Stimulated activated CD4-positive, alpha-beta T cell treated with anti-CD3 and anti-CD28 coated beads, Interleukin-12 subunit alpha, Interleukin-12 subunit beta, amount 100 ng/mL, for 24 hours (primary cell): ENCODE data around the gene FAM83C.

ENCODE experiments used
- DNase-seq, 2 experiments: peaks; one replicate each; pipeline ENCODE4 v3.0.0-alpha.2; 2020; ENCODE audit warnings: low read depth in 2 of 2

Gene FAM83C

DNA sequence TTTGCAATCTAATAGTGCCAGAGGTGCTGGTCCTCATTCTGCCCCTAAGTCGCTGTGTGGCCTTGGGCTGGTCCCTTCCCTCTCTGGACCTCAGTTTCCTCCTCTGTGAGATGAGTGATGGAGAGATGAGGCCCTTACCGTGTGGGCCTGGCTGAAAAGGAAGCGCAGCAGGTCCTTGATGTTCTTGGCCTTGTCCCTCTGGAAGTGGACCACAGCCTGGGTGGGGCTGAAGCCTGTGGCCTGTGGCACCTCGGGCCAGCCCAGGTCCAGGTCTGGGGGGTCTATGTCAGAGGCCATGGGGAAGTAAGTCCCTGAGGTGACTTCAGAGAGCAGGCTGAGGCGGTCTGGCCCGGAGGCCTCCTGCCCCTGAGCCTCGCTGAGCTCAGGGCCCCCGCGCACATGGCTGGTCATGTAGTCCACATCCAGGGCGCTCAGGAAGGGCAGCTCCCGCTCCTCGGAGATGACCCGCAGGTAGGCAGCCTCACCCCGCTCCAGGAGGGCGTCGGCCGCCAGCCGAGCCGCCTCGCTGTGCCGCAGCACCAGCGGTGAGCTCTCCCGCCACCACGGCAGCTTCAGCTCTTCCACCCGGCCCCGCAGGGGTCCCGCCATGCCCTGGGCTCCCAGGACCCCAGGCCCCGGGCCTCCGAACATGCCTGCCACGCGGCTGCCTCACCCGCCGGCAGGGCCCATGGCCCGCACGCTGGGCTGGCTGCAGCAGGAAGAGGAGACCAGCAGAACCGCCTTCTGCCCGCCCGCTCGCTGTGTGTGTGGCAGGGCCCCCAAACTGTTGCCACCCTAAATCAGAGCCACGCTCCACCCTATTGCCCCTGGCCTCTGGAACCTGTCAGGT lies at the start of gene FAM83C:
TSS of gene FAM83C (minus strand) at position 772 of the 850 bp plus-strand sequence. CDS start at position 651, 121 bp downstream.
- DNase-seq, result no peak

GRCh38 chr20:35341366-35342028 lies 49.3 kb upstream of the FAM83C start:
- no peak for DNase-seq

GRCh38 chr20:35340436-35340835 lies 48.2 kb upstream of the FAM83C start:
- no peak for DNase-seq

GRCh38 chr20:35339636-35340035 lies 47.4 kb upstream of the FAM83C start:
- no peak for DNase-seq

DNA sequence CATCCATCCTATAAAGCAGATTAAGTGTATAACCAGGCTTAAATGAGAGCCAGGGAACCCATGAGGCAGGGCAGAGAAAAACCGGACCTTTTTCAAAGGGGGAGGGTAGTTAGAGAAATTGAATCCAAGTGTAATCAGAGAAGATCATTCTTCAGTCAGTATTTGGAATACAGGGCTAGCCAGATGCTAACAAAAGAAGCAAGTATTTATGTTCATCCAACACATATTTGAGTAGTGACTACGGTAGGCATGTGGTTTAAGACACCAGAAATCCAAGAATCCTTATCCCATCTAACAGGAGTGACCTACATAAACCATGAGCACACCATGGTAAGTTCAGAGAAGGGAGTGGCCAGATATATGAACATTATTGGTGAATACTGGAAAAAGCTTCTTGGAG lies 46.8 kb upstream of the FAM83C start:
- DNase-seq, result no peak

DNA sequence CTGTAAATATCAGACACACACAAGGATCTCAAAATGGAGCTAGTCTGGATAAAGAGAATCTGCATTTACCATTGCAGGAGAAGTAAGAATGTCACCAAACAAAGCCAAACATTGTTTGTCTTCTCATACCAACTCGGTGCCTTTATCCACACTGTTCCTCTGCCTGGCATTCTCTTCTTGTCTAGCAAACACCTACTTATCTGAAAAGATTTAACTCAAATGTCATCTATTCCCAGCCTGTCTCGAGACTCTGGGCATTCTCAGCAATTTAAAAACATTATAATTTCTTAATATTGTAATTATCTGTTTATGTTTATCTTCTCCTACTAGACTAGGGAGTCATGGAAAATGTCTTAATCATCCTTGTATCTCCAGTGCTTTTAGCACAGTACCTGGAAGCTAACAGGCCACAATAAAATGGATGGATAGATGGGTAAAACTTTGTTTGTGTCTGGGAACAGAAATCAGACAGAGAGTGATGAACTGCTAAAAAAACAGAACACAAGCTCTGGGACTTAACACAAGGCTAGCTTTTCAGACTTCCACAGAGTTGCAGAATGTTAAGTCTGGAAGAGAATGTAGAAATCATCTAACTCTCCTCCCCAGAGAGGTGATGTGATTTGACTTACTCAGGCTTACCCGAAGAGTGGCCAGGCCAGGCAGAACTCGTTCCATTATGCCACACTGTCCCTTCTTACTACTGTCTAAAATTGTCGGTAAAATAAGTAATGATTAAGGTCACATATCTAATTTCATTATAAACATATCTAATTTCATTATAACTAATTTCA lies 42.3 kb upstream of the FAM83C start:
- DNase-seq, result no peak

DNA sequence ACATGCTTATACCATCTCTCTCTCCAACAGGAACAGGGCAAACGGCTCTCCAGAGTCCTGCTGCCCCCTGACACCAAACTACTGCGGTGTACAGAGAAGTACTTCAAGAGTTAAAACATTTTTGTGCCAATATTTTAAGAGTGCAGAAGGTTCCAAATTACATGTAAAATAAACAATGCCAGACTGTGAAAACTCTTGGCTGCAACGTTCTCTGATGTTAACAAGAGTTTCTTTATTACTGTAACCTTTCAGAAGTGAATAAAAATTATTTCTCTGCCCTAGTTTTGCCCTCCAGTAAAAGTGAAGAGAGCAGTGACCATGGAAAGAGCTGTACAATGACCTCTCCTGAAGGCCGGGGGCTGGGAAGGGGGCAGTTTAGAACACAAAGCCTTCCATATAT lies 41.4 kb upstream of the FAM83C start:
- no peak for DNase-seq

GRCh38 chr20:35332540-35333200 lies 40.4 kb upstream of the FAM83C start:
- no peak for DNase-seq

GRCh38 chr20:35329435-35330139 lies 37.4 kb upstream of the FAM83C start:
- DNase-seq, result peak in 1 of 2 experiments; percentile 48

GRCh38 chr20:35328689-35329088 lies 36.5 kb upstream of the FAM83C start:
- DNase-seq, result no peak

DNA sequence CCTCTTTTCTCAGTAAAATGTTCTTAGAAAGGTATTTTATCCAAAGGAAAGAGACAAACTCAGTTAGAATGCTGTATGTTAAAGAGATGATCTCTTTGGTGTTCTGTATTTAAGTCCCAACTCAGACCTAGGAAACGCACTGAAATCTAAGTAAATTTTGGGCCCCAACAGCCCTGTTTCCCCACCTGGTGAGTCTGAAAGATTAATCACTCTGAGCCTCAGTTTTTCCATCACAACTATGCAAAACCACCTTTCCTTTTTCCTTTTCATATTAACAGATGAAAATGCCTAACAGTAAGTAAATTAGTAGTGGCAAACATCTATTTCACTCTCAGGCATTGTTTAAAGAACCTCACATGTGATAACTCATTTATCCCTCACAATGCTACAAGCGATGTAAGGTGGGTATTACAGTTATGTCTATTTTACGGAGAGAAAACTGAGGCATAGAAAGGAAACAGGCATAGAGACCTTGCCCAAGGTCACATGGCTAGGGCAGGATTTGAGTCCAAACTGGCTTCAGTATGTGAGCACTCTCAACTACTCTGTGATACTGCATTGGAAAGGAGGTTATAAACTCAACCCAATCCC lies 36.0 kb upstream of the FAM83C start:
- DNase-seq, result no peak

GRCh38 chr20:35327074-35327976 lies 35.1 kb upstream of the FAM83C start:
- DNase-seq, result no peak

DNA sequence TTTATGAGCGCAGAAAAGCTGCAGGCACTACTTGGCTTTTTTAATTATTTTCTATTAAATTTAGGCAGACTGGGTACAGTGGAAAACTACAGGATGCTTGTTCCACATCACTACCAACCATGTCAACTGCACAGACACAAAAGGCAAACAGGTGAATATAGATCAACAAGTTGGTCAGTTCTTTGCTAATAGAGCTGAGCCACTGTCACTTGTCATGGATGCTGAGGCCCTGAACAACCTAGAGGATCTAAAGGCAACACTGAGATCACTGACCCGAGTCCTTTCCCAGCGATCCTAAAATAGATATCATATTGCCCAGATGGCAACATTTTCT lies 34.5 kb upstream of the FAM83C start:
- no peak for DNase-seq

DNA sequence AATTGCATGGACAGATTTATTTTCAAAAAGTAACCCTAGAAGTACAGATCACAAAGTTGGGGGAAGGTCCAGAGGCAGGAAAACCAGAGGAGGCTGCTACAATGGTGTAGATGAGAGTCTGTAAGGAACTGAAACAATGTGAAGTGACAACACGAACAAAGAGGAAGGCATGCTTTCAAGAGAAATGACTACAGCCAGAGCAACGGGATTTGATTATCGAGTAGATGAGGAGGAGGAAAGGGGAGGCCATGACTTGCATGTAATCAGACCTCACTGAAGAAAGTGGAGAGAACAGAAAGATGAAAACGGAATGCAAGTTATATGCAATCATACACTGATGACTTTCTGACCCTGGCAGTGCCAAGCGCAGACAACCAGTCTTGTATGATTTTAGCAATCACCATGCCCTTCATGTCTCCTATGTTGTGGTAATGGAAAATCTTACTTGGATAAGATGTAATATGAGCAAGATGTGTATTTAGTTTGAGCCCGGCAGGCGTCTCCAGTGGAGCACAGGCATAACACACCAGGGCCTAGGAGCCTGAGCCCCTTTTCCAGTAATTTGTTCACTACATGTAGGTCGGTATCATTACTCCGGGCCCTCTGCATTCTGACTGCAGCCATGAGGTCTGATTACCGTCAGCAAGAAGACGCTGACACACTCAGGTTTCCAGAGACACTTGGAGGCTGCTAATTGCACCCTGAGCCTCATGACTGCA lies 34.0 kb upstream of the FAM83C start:
- no peak for DNase-seq

DNA sequence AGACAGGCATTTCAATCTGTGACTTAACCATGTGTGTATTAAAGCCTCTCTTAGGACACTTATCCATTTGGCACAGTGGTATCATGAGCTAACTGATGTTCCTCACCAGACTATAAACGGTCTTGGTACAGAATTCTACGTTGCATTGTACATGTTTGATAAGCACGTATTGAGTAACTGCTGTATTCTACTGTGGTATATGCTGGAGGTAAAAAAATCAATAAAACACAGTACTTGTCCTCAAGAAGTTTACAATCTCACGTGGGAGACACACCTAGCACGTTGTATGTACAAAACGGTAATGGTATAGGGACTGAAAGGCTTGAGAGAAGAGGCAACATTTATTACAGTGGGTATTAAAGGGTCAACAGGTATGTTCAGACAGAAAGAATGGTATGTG lies 33.2 kb upstream of the FAM83C start:
- no peak for DNase-seq

DNA sequence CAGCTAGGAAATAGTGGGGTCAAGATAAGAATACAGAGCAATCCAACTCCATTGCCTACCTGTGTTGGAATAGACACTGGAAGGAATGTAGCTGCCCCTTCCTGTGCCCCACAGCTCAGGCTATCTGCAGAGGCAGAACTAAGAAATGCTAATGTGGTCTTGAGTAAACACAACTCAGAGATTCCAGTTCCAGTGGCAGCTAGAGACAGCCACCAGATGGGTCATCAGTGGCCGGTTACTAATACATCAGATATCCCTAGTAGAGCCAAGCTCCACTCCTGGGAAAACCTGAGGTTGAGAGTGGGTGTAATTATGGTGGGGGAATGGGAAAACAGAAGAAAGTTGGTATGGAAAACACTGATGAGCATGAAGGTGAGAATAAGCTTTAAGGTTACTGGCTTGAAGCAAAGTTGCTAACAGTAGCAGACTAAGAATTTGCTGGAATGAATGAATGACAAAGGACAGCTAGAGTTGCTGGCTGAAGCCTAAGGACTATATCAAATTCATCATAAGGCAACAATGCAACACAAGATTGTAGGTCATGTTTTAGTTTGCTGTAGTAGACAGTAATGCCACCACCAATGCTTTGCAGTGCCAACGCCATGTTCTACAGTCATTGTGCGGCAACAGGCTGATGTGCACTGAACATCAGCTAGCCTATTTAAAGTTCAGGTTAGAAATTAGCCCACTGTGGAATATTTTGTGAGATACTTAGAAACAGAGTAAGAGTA lies 28.3 kb upstream of the FAM83C start:
- DNase-seq, result no peak

DNA sequence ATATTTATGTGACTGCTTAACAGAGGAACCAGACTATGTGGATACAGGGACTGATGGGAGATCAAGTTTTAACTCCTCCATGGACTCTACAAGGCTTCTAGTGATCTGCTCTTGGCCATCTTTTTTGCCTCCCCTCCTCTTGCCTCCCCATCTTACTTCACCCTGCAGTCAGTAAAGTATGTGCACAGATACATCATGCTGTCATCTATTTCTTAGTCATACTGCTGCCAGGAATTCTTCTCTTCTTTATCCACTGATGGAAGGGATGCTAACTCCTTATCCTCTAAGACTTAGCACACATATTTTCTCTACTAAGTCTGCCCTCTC lies 27.6 kb upstream of the FAM83C start:
- DNase-seq, result no peak

- DNase-seq, result no peak
Measured at GRCh38 chr20:35319192-35319870, 27.1 kb upstream of the FAM83C start.
